ENCODE data around the gene CYSRT1.

GRCh38 chr9:137214620-137215019 is 10.4 kb upstream of the CYSRT1 start:
- TF ChIP-seq EZH2 (IDR thresholded peaks at IDR 0.05; ENCODE audit: low read length, missing control alignments) (no peak), CTCF (conservative IDR thresholded peaks at IDR 0.05 in 1 of 2, IDR thresholded peaks at IDR 0.05 in 1 of 2; ENCODE audit: low read depth in 1 of 2, low read length in 2 of 2) (no peak)

All from fibroblast of lung (primary cell).